HepG2 (cell line): ENCODE results near the gene LHX5. TPM values are rescaled to one million over a fixed set of nuclear protein-coding genes. Genes with fewer than 3 reads are reported as not detected.

ENCODE experiments used
- ATM ChIP-seq: fragments of 450-650 bp; IDR thresholded peaks from 2 replicates; pipeline ENCODE4 v1.7.1; 2017; ENCODE audit warnings: mild to moderate bottlenecking, borderline replicate concordance
- E2F2 ChIP-seq: sonication (generic); formaldehyde crosslinking; IDR thresholded peaks from 2 replicates; pipeline ENCODE4 v1.4.0; 2020; ENCODE audit warnings: missing genetic modification reagents, borderline replicate concordance
- HNF1B ChIP-seq: sonication (generic); formaldehyde crosslinking; IDR thresholded peaks from 2 replicates; pipeline ENCODE4 v1.5.1; 2020; ENCODE audit warnings: mild to moderate bottlenecking, moderate library complexity, missing genetic modification reagents
- KLF12 ChIP-seq: sonication (generic); formaldehyde crosslinking; IDR thresholded peaks from 2 replicates; pipeline ENCODE4 v1.4.0; 2020; ENCODE audit warnings: missing genetic modification reagents, borderline replicate concordance
- KLF16 ChIP-seq, 2 experiments: sonication (generic) in 1 of 2; formaldehyde crosslinking in 1 of 2; IDR thresholded peaks; 2 replicates each; pipeline versions ENCODE4 v1.6.1 to v1.8.0; 2016 to 2023; ENCODE audit warnings: missing genetic modification reagents in 2 of 2, missing compliant biosample characterization in 1 of 2
- MZF1 ChIP-seq: sonication (generic); formaldehyde crosslinking; IDR thresholded peaks from 2 replicates; pipeline ENCODE4 v1.8.1; 2023; ENCODE audit warnings: mild to moderate bottlenecking, missing genetic modification reagents, borderline replicate concordance
- PHB2 ChIP-seq: fragments of 450-650 bp; IDR thresholded peaks from 2 replicates; pipeline ENCODE4 v1.6.1; 2018; ENCODE audit not compliant: partially characterized antibody
- RBM22 ChIP-seq: fragments of 200-400 bp; formaldehyde crosslinking; optimal IDR thresholded peaks from 2 replicates; pipeline ENCODE3; 2017; ENCODE audit warnings: mild to moderate bottlenecking, low read length, moderate library complexity
- SATB2 ChIP-seq: sonication (generic); formaldehyde crosslinking; IDR thresholded peaks from 2 replicates; pipeline ENCODE4 v1.5.0; 2020; ENCODE audit warnings: missing genetic modification reagents
- SIX1 ChIP-seq: sonication (generic); formaldehyde crosslinking; IDR thresholded peaks from 2 replicates; pipeline ENCODE4 v1.4.0; 2020; ENCODE audit warnings: missing genetic modification reagents, borderline replicate concordance
- SMAD9 ChIP-seq: sonication (generic); formaldehyde crosslinking; IDR thresholded peaks from 2 replicates; pipeline ENCODE4 v1.5.1; 2020; ENCODE audit warnings: mild to moderate bottlenecking, missing genetic modification reagents
- SSRP1 ChIP-seq: IDR thresholded peaks from 2 replicates; pipeline ENCODE4 v1.6.1; 2016; ENCODE audit warnings: control low read depth
- STAT5B ChIP-seq: sonication (generic); formaldehyde crosslinking; IDR thresholded peaks from 2 replicates; pipeline ENCODE4 v1.4.0; 2020; ENCODE audit warnings: missing genetic modification reagents
- TEF ChIP-seq: sonication (generic); formaldehyde crosslinking; IDR thresholded peaks from 2 replicates; pipeline ENCODE4 v1.5.0; 2020; ENCODE audit warnings: missing genetic modification reagents
- TFE3 ChIP-seq: IDR thresholded peaks from 2 replicates; pipeline ENCODE4 v1.6.1; 2016
- ZFP41 ChIP-seq: sonication (generic); formaldehyde crosslinking; IDR thresholded peaks from 2 replicates; pipeline ENCODE4 v1.4.0; 2020; ENCODE audit warnings: mild to moderate bottlenecking, missing genetic modification reagents, borderline replicate concordance
- ZFP91 ChIP-seq: sonication (generic); formaldehyde crosslinking; IDR thresholded peaks from 2 replicates; pipeline ENCODE4 v1.9.0; 2022; ENCODE audit warnings: missing genetic modification reagents, mild to moderate bottlenecking, borderline replicate concordance
- ZNF577 ChIP-seq: sonication (generic); formaldehyde crosslinking; IDR thresholded peaks from 2 replicates; pipeline ENCODE4 v1.4.0; 2020; ENCODE audit warnings: mild to moderate bottlenecking, low read depth, missing genetic modification reagents, borderline replicate concordance
- ZNF710 ChIP-seq: sonication (generic); formaldehyde crosslinking; IDR thresholded peaks from 2 replicates; pipeline ENCODE4 v1.5.0; 2020; ENCODE audit warnings: mild to moderate bottlenecking, missing genetic modification reagents, borderline replicate concordance
- ZNF724P ChIP-seq: sonication (generic); formaldehyde crosslinking; IDR thresholded peaks from 2 replicates; pipeline ENCODE4 v1.8.0; 2022; ENCODE audit warnings: missing genetic modification reagents, borderline replicate concordance
- polyA plus RNA-seq, 8 experiments: library from polyadenylated mRNA; depleted of rRNA in 3 of 8; stranded (reverse) in 7 of 8; unstranded in 1 of 8; fragments of >200 nt; fragmentation: Illumina TruSeq in 4 of 8; extraction: Trizol in 4 of 8; gene quantifications; 2 replicates each; pipeline versions ENCODE4 v1.2.1 to v1.2.3, GENCODE V29; 2011 to 2016; ENCODE audit warnings: low read depth in 4 of 8, missing spikeins in 1 of 8, mixed read lengths in 1 of 8; ENCODE audit not compliant: insufficient read depth in 1 of 8
- total RNA-seq, 5 experiments: library from RNA; depleted of rRNA; stranded (reverse); fragments of >200 nt; fragmentation: Illumina TruSeq; extraction: Trizol; gene quantifications; 2 replicates each; pipeline ENCODE4 v1.2.3, GENCODE V29; 2016; ENCODE audit warnings: low read depth in 1 of 5

The LHX5 gene
- total and polyA plus RNA-seq, 2 of the 13 experiments (the other 11 are each of a cell fraction or from before 2014, with no cell fraction given) = not detected

- TF ChIP-seq SIX1 (CRISPR knock-in tag) (no peak), TEF (no peak), ZNF724P (CRISPR knock-in tag) (no peak), ZNF710 (CRISPR knock-in tag) (no peak), PHB2 (no peak), RBM22 (no peak), STAT5B (no peak), ZFP91 (CRISPR knock-in tag) (peak; percentile 58; the same call in 1 of the 2 replicates), E2F2 (CRISPR knock-in tag) (no peak), ZNF577 (CRISPR knock-in tag) (no peak), TFE3 (CRISPR knock-in tag) (no peak), SMAD9 (CRISPR knock-in tag) (no peak), HNF1B (CRISPR knock-in tag) (peak; percentile 97), MZF1 (CRISPR knock-in tag) (no peak), ATM (no peak), SSRP1 (CRISPR knock-in tag) (no peak; the same call in 1 of the 2 replicates), ZFP41 (CRISPR knock-in tag) (no peak), KLF16 (CRISPR knock-in tag; IDR thresholded peaks at IDR 0.05) (no peak), KLF12 (CRISPR knock-in tag) (no peak), SATB2 (CRISPR knock-in tag) (no peak)
Observed at GRCh38 chr12:113418213-113418879, 53.3 kb downstream of the LHX5 start (continued).
